Heart right ventricle (tissue), 16 donors: Measurements from ENCODE around the gene RUNDC3A. TPM values are rescaled to one million over a fixed set of nuclear protein-coding genes. Genes with fewer than 3 reads are reported as not detected.
A peak's percentile ranks its signal among the peaks of the same experiment; 100 is the strongest.

Experiments used
- ATAC-seq, 8 donors: fragments of 200-7000 bp; cut with Tn5 transposase; one replicate each; pipeline ENCODE4 v1.9.1; 2020; ENCODE audit warnings: mild to moderate bottlenecking in 8 of 8, moderate library complexity in 8 of 8, moderate number of reproducible peaks in 1 of 8
- DNase-seq, 2 donors: peaks; one replicate each; pipeline ENCODE4 v3.0.0-alpha.2; 2020
- H3K27ac ChIP-seq, 10 donors: fragments of 200-600 bp; sonication (generic) in 2 of 10; one replicate each; pipeline versions ENCODE4 v1.5.0 to v1.8.0; 2020 to 2022; ENCODE audit warnings: mild to moderate bottlenecking in 3 of 10
- H3K27me3 ChIP-seq, 7 donors: fragments of 200-600 bp; one replicate each; pipeline ENCODE4 v1.8.0; 2021 to 2022; ENCODE audit warnings: mild to moderate bottlenecking in 2 of 7
- H3K36me3 ChIP-seq, 9 donors: fragments of 200-600 bp; sonication (generic) in 1 of 9; one replicate each; pipeline versions ENCODE4 v1.5.0 to v1.8.0; 2020 to 2022; ENCODE audit warnings: mild to moderate bottlenecking in 2 of 9
- H3K4me1 ChIP-seq, 9 donors: fragments of 200-600 bp; sonication (generic) in 1 of 9; one replicate each; pipeline versions ENCODE4 v1.5.0 to v1.8.0; 2020 to 2022; ENCODE audit warnings: mild to moderate bottlenecking in 4 of 9
- H3K4me3 ChIP-seq, 10 donors: fragments of 200-600 bp; sonication (generic) in 2 of 10; one replicate each; pipeline versions ENCODE4 v1.5.0 to v1.8.0; 2020 to 2022; ENCODE audit warnings: mild to moderate bottlenecking in 7 of 10, moderate library complexity in 2 of 10
- H3K9me3 ChIP-seq, 11 donors: fragments of 200-600 bp in 10 of 11; sonication (generic) in 2 of 11; one replicate each; pipeline versions ENCODE4 v1.5.0 to v1.8.0; 2013 to 2022; ENCODE audit warnings: mild to moderate bottlenecking in 2 of 11, control low read depth in 1 of 11, moderate library complexity in 1 of 11
- CTCF ChIP-seq, 9 donors: fragments of 200-600 bp; sonication (generic) in 2 of 9; IDR thresholded peaks; one replicate each; pipeline versions ENCODE4 v1.5.0 to v1.8.0; 2021 to 2022; ENCODE audit warnings: antibody characterized with exemption in 9 of 9, mild to moderate bottlenecking in 5 of 9, moderate library complexity in 1 of 9
- WGBS, 2 donors: extraction: QIAGEN DNeasy Blood & Tissue Kit; methylation state at CpG; one replicate each; pipeline ENCODE4 v1.1.7; 2013; ENCODE audit warnings: inconsistent platforms in 1 of 2; 5-methylcytosine and 5-hydroxymethylcytosine counted together
- intact Hi-C, 10 donors: fragments of 100-400 bp; cut with DNase I; formaldehyde crosslinking; loops; one replicate each; pipeline versions ENCODE4 v1.11.1 to v1.14.2; 2022
- polyA plus RNA-seq, 2 donors: library from polyadenylated mRNA; stranded (reverse); fragments of 200-250 nt; gene quantifications; one replicate each; pipeline ENCODE4 v1.2.3, GENCODE V29; 2013
- total RNA-seq, 10 donors: library from RNA; stranded (reverse); fragmentation: NEBNext Ultra II Directional in 3 of 10; extraction: Animal tissue kit (Norgen Biotek cat#: 25700) in 3 of 10; gene quantifications; one replicate each; pipeline versions ENCODE4 v1.2.1 to v1.2.4, GENCODE V29; 2021 to 2023
- donor health status: Arrhythmogenic right ventricular cardiomyopathy.
- donor health status: ischemic (EF 13 %, LVEDD 7.1; RV severe dilation, severe dysfunction).
- donor health status: healthy with polysubstance abuse.
- donor health status: DM: no; HTN: yes; CAD: no.
- donor health status: DM: no; HTN: no; CAD: no.
- donor health status: ischemic (EF 25% LVEDD 6.9; RV normal size, moderate dysfunction).
- donor health status: ischemic (EF 25% LVEDD 5.7; RV mildly dilated, moderate dysfunction).
- donor health status: healthy.
- donor health status: DM: yes; HTN: yes; CAD: no.
- donor health status: Ischemic cardiomyopathy.
- donor health status: ischemic (EF 35%, LVEDD 5.7; RV mildly dilated, moderate dysfunction).
- donor health status: nonischemic (EF 11% LVEDD 7.7; RV severe dilation, severe dysfunction).
- donor health status: DM: yes; HTN: yes; CAD: no.
- donor health status: PGD.
- donor health status: ischemic (EF 29% LVEDD 5.4; RV normal size, mild dysfunction).
- donor health status: nonischemic (EF 23%, LVEDD 6.1; RV moderate dilation, normal function).

The RUNDC3A gene
- total and polyA plus RNA-seq, 12 donors, result 0.15 to 1.9 (median 0.54) TPM; not detected in 2

DNA sequence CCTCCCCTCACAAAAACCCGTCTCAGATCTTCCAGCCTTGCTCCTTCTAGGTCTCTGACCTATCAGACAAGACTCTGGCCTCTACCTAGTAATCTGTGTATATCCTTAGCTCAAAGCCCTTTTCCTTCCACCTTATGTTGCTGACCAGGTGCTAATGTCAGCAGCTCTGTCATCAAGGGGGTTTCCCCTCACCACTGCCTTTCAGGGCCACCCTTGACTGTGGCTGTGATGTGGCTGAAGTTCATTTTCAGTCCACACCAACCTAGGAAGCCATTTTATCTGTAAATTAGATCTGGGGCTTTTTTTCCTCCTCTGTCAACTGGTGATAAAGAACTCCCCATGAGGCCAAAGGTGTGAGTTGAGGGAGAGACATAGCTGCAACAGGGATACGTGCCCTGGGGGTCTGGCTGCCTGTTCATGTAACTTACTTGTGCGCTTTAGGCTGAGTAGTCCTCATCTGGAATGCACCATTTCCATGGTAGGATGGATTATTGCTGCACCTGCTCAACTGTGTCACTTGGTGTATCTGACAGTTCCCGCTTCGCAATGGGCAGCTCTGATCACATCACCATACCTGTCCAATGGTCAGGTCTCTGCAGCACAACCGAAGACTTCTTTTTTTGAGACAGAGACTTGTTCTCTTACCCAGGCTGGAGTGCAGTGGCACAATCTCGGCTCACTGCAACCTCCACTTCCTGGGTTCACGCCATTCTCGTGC is 14.7 kb upstream of the RUNDC3A start:
- Histone ChIP-seq H3K27ac (no peak overlapping the region), H3K4me1 (no peaks in the 10 kb centered on the region), H3K9me3 (no peaks in the 10 kb centered on the region), H3K4me3 (no peak overlapping the region), H3K36me3 (no peaks in the 10 kb centered on the region), H3K27me3 (peaks cover 0 to 9% (median 0%) of the 10 kb centered on the region in 7 donors)
- TF ChIP-seq CTCF (IDR thresholded peaks at IDR 0.05), result no peak
- intact Hi-C loops, result no loop called here
- ATAC-seq (no peak), DNase-seq (no peak)
- 81 to 84% methylated on average over 9 of the region's 9 CpGs for WGBS, 2 donors

DNA sequence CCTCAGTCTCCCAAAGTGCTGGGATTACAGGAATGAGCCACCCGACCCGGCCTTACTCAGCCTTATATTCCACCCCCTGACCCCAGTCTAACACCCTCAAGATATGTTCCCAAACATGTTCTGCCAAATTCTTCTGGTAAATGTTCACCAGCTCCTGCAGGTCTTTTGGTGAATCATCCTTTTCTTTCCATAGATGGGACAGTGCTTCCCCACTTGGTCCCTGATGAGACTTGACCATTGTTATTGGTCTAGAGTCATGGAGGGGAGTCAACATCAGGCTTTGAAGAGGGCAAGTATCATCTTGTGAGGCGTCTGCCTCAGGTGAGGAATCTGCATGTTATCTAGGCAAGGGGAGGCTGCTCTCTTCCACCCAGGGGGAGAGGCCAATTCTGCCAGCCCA is 10.4 kb upstream of the RUNDC3A start:
- whole genome bisulfite sequencing, 2 donors, result 79 to 81% methylated on average over 3 of the region's 3 CpGs
- DNase-seq, result no peak
- no peak for ATAC-seq
- Histone ChIP-seq H3K4me1 (no peaks in the 10 kb centered on the region), H3K36me3 (no peaks in the 10 kb centered on the region), H3K27me3 (peaks cover 0 to 25% (median 0%) of the 10 kb centered on the region in 7 donors), H3K4me3 (no peak overlapping the region), H3K9me3 (no peaks in the 10 kb centered on the region), H3K27ac (no peak overlapping the region)
- no peak for TF ChIP-seq CTCF (IDR thresholded peaks at IDR 0.05)
- intact Hi-C loops, result no loop called here

DNA sequence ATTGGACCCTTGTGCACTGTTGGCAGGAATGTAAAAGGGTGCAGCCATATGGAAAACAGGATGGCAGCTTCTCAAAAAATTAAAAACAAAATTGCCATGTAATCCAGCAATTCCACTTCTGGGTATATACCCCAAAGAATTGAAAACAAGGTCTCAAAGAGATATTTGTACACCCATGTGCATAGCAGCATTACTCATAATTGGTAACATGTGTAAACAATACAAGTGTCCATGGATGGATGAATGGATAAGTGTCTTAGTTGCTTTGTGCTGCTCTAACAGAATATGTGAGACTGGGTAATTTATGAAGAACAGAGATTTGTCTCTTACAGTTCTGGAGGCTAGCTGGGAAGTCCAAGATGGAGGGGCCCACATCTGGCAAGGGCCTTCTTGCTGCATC is 3.8 kb upstream of the RUNDC3A start:
- no peak for TF ChIP-seq CTCF (IDR thresholded peaks at IDR 0.05)
- Histone ChIP-seq H3K27ac (no peak overlapping the region), H3K36me3 (no peaks in the 10 kb centered on the region), H3K4me1 (peaks cover 4 to 24% (median 17%) of the 10 kb centered on the region in 9 donors), H3K4me3 (no peak overlapping the region), H3K27me3 (peaks cover 0 to 50% (median 23%) of the 10 kb centered on the region in 7 donors), H3K9me3 (no peaks in the 10 kb centered on the region)
- ATAC-seq (no peak), DNase-seq (no peak)
- intact Hi-C loops, result loop anchor here in 1 of 10 donors (5.0 kb wide), 1 partner anchor 77 kb away; no protein-coding TSS in a partner anchor

GRCh38 chr17:44307387-44308186 is 814 bp upstream of the RUNDC3A start:
- DNase-seq (peak in 1 of 2 donors; percentile 45), ATAC-seq (peak in 7 of 8 donors; percentile 59 to 86 (median 79))
- peak overlapping the region; percentile 7 to 64 (median 52) for H3K4me3 ChIP-seq
- peak overlapping the region in 3 of 10 donors; percentile 26 to 53 (median 49) for H3K27ac ChIP-seq
- TF ChIP-seq CTCF (IDR thresholded peaks at IDR 0.05), result no peak
- no peaks in the 10 kb centered on the region for H3K9me3 ChIP-seq
- H3K36me3 ChIP-seq, result no peaks in the 10 kb centered on the region
- intact Hi-C loops, result loop anchor here in 1 of 10 donors (5.0 kb wide), 1 partner anchor 80 kb away; no protein-coding TSS in a partner anchor
- peaks cover 0 to 48% (median 20%) of the 10 kb centered on the region in 7 donors for H3K27me3 ChIP-seq
- peaks cover 4 to 24% (median 17%) of the 10 kb centered on the region in 9 donors for H3K4me1 ChIP-seq
- 2 to 3% methylated on average over 26 of the region's 26 CpGs for WGBS, 2 donors
